Brain microvascular endothelial cell (primary cell): Measurements from ENCODE around the gene LRBA.
A peak's percentile ranks its signal among the peaks of the same experiment; 100 is the strongest.

Experiments
- DNase-seq: peaks from one replicate; pipeline ENCODE4 v3.0.0-alpha.2; 2020
- H3K27ac ChIP-seq: fragments of 250-450 bp; sonication (Bioruptor Pico); 2 replicates; pipeline ENCODE4 v1.5.1; 2020; ENCODE audit warnings: mild to moderate bottlenecking, moderate library complexity
- H3K27me3 ChIP-seq: fragments of 250-450 bp; sonication (Bioruptor Pico); replicated peaks from 2 replicates; pipeline ENCODE4 v1.5.1; 2020; ENCODE audit warnings: mild to moderate bottlenecking
- H3K36me3 ChIP-seq: fragments of 250-450 bp; sonication (Bioruptor Pico); replicated peaks from 2 replicates; pipeline ENCODE4 v1.5.1; 2020; ENCODE audit warnings: mild to moderate bottlenecking
- H3K4me3 ChIP-seq: 2 replicates; pipeline ENCODE4 v1.5.1; 2011; ENCODE audit warnings: low read depth, mild to moderate bottlenecking, control low read depth, low read length, moderate library complexity
- CTCF ChIP-seq: IDR thresholded peaks from 2 replicates; pipeline ENCODE4 v1.5.1; 2011; ENCODE audit warnings: low read depth, mild to moderate bottlenecking, moderate library complexity, low read length, control low read depth, inconsistent platforms; ENCODE audit errors: missing control alignments
- in situ Hi-C: cut with HindIII; loops from 2 replicates; pipeline ENCODE4 v1.10.0; 2017; ENCODE audit warnings: low sequenced_read_pairs, low pct_ligation_motif_present

Gene LRBA

GRCh38 chr4:151022586-151022985 is 7.5 kb upstream of the LRBA start:
- Histone ChIP-seq H3K27me3 (no peaks in the 10 kb centered on the region), H3K27ac (no peak overlapping the region), H3K36me3 (no peaks in the 10 kb centered on the region), H3K4me3 (no peak overlapping the region)
- no peak for DNase-seq
- in situ Hi-C loops: no loop called here
- TF ChIP-seq CTCF: no peak

GRCh38 chr4:151021637-151022334 is 6.7 kb upstream of the LRBA start:
- H3K27me3 ChIP-seq: no peaks in the 10 kb centered on the region
- no peaks in the 10 kb centered on the region for H3K36me3 ChIP-seq
- H3K27ac ChIP-seq: no peak overlapping the region
- no peak for TF ChIP-seq CTCF
- in situ Hi-C loops: no loop called here
- no peak for DNase-seq
- H3K4me3 ChIP-seq: no peak overlapping the region

GRCh38 chr4:151015459-151016347 is 619 bp upstream of the LRBA start:
- peak overlapping the region; percentile 54 for H3K27ac ChIP-seq
- in situ Hi-C loops: no loop called here
- no peaks in the 10 kb centered on the region for H3K27me3 ChIP-seq
- H3K36me3 ChIP-seq: no peaks in the 10 kb centered on the region
- TF ChIP-seq CTCF: no peak
- peak; percentile 37 for DNase-seq
- peak overlapping the region; percentile 96 for H3K4me3 ChIP-seq

- Histone ChIP-seq H3K27ac (no peak overlapping the region), H3K4me3 (peak overlapping the region; percentile 96)
- in situ Hi-C loops: no loop called here
Measured at GRCh38 chr4:151013944-151014343, 1.1 kb downstream of the LRBA start.

GRCh38 chr4:151013491-151013890 is 1.6 kb downstream of the LRBA start:
- Histone ChIP-seq H3K27ac (no peak overlapping the region), H3K36me3 (no peaks in the 10 kb centered on the region), H3K4me3 (no peak overlapping the region), H3K27me3 (no peaks in the 10 kb centered on the region)
- no peak for DNase-seq
- in situ Hi-C loops: no loop called here
- no peak for TF ChIP-seq CTCF

More at GRCh38 chr4:151013944-151014343, 1.1 kb downstream of the LRBA start:
- DNase-seq: no peak
- H3K36me3 ChIP-seq: no peaks in the 10 kb centered on the region
- TF ChIP-seq CTCF: no peak
- H3K27me3 ChIP-seq: no peaks in the 10 kb centered on the region
